GM06990 (cell line): ENCODE results near the gene CPEB2.

Experiments
- DNase-seq: peaks from one replicate; pipeline ENCODE4 v3.0.0-alpha.2; 2011; ENCODE audit not compliant: insufficient read length; ENCODE audit errors: extremely low read depth
- H3K27me3 ChIP-seq: replicated peaks from 2 replicates; pipeline ENCODE4 v1.6.0; 2011; ENCODE audit warnings: low read length; ENCODE audit not compliant: control insufficient read depth, insufficient read depth
- H3K36me3 ChIP-seq: 2 replicates; pipeline ENCODE4 v1.5.1; 2011; ENCODE audit warnings: low read length; ENCODE audit not compliant: control insufficient read depth, insufficient read depth
- H3K4me3 ChIP-seq: replicated peaks from 2 replicates; pipeline ENCODE4 v1.5.1; 2011; ENCODE audit warnings: low read depth, mild to moderate bottlenecking, control low read depth, low read length
- CTCF ChIP-seq: IDR thresholded peaks from 2 replicates; pipeline ENCODE4 v1.5.1; 2011; ENCODE audit warnings: low read length, control low read depth, mild to moderate bottlenecking, inconsistent platforms; ENCODE audit not compliant: insufficient read depth, poor library complexity, severe bottlenecking

The CPEB2 gene

GRCh38 chr4:15031993-15032675, 29.9 kb downstream of the CPEB2 start:
- H3K36me3 ChIP-seq: peaks cover 2% of the 10 kb centered on the region
- DNase-seq: no peak
- TF ChIP-seq CTCF: no peak
- no peaks in the 10 kb centered on the region for H3K27me3 ChIP-seq
- H3K4me3 ChIP-seq: no peak overlapping the region

- DNase-seq: no peak
- Histone ChIP-seq H3K27me3 (no peaks in the 10 kb centered on the region), H3K4me3 (no peak overlapping the region), H3K36me3 (peaks cover 2% of the 10 kb centered on the region)
- no peak for TF ChIP-seq CTCF
Measured at GRCh38 chr4:15034071-15034764, 31.9 kb downstream of the CPEB2 start.

- Histone ChIP-seq H3K4me3 (no peak overlapping the region), H3K27me3 (no peaks in the 10 kb centered on the region), H3K36me3 (peaks cover 2% of the 10 kb centered on the region)
- no peak for TF ChIP-seq CTCF
- no peak for DNase-seq
Measured at GRCh38 chr4:15035159-15035558, 32.9 kb downstream of the CPEB2 start.

GRCh38 chr4:15037923-15038541, 35.8 kb downstream of the CPEB2 start:
- no peak overlapping the region for H3K4me3 ChIP-seq
- TF ChIP-seq CTCF: no peak
- H3K36me3 ChIP-seq: peaks cover 2% of the 10 kb centered on the region
- no peaks in the 10 kb centered on the region for H3K27me3 ChIP-seq
- no peak for DNase-seq

- no peak for TF ChIP-seq CTCF
- H3K36me3 ChIP-seq: no peaks in the 10 kb centered on the region
- no peaks in the 10 kb centered on the region for H3K27me3 ChIP-seq
- no peak for DNase-seq
- H3K4me3 ChIP-seq: no peak overlapping the region
Measured at GRCh38 chr4:15040916-15041463, 38.7 kb downstream of the CPEB2 start.
